Endothelial cell of umbilical vein (primary cell): ENCODE data around the gene OR10C1. TPM values are rescaled to one million over a fixed set of nuclear protein-coding genes. Genes with fewer than 3 reads are reported as not detected.

Experiments
- BruUV-seq: library from RNA; stranded (reverse); fragments of 400-500 nt; replicated peaks from 2 replicates; lab custom pipeline; 2021; lab: Mats Ljungman, UMichigan
- CTCF ChIA-PET: fragments of 300-600, 350-600 bp; sonication (Branson Sonifier 250); formaldehyde crosslinking; loops from one replicate; lab custom pipeline; 2021; ENCODE audit warnings: antibody characterized with exemption, inconsistent platforms; lab: Charles Lee
- POLR2A ChIA-PET: fragments of 300-600, 350-600 bp; sonication (Branson Sonifier 250); formaldehyde crosslinking; loops from one replicate; lab custom pipeline; 2021; ENCODE audit warnings: antibody characterized with exemption, inconsistent platforms; lab: Charles Lee
- DNase-seq: peaks from one replicate; pipeline ENCODE4 v3.0.0-alpha.2; 2011; ENCODE audit warnings: low read depth, low spot score
- FAIRE-seq: peaks from 2 replicates; lab custom pipeline; 2011; peaks lifted over from hg19 to GRCh38; lab: Jason Lieb, UNC
- H2AFZ ChIP-seq: 2 replicates; pipeline ENCODE4 v1.6.0; 2012; ENCODE audit warnings: low read depth, low read length, control low read depth, inconsistent platforms
- H3K27ac ChIP-seq: 2 replicates; pipeline ENCODE4 v1.5.1; 2011; ENCODE audit warnings: low read depth, mild to moderate bottlenecking, control low read depth, low read length, moderate library complexity; ENCODE audit not compliant: insufficient read depth
- H3K27me3 ChIP-seq, 2 experiments: 2 replicates each; pipeline versions ENCODE4 v1.6.0 to v1.6.1; 2011; ENCODE audit warnings: low read length in 2 of 2, mixed read lengths in 1 of 2; ENCODE audit not compliant: control insufficient read depth in 2 of 2, insufficient read depth in 2 of 2
- H3K36me3 ChIP-seq, 2 experiments: 2 replicates in 1 of 2; 3 replicates in 1 of 2; pipeline ENCODE4 v1.5.1; 2011; ENCODE audit warnings: low read length in 2 of 2, mild to moderate bottlenecking in 1 of 2, moderate library complexity in 1 of 2; ENCODE audit not compliant: control insufficient read depth in 2 of 2, insufficient read depth in 2 of 2; ENCODE audit errors: extremely low read depth in 1 of 2
- H3K4me1 ChIP-seq: 3 replicates; pipeline ENCODE4 v1.5.1; 2011; ENCODE audit warnings: mild to moderate bottlenecking, low read length; ENCODE audit not compliant: control insufficient read depth, insufficient read depth; ENCODE audit errors: extremely low read depth
- H3K4me2 ChIP-seq: 2 replicates; pipeline ENCODE4 v1.6.1; 2011; ENCODE audit warnings: low read length, control low read depth, mixed read lengths; ENCODE audit not compliant: insufficient read depth
- H3K4me3 ChIP-seq, 3 experiments: fragments of 200-600 bp in 1 of 3; sonication (generic), shearing (Covaris generic) in 1 of 3; replicated peaks in 1 of 3; 2 replicates each; pipeline ENCODE4 v1.5.1; 2011 to 2016; ENCODE audit warnings: control low read depth in 3 of 3, low read length in 3 of 3, mild to moderate bottlenecking in 2 of 3, inconsistent platforms in 1 of 3, low read depth in 1 of 3, moderate library complexity in 1 of 3; ENCODE audit not compliant: insufficient read depth in 1 of 3
- H3K79me2 ChIP-seq: 2 replicates; pipeline ENCODE4 v1.6.0; 2012; ENCODE audit warnings: low read length, inconsistent platforms; ENCODE audit not compliant: control insufficient read depth, insufficient read depth
- H3K9ac ChIP-seq: replicated peaks from 2 replicates; pipeline ENCODE3; 2011; ENCODE audit warnings: low read length, control low read depth; ENCODE audit not compliant: insufficient read depth; ENCODE audit errors: extremely low read depth
- H3K9me1 ChIP-seq: replicated peaks from 3 replicates; pipeline ENCODE4 v1.6.0; 2011; ENCODE audit warnings: mild to moderate bottlenecking, low read length; ENCODE audit not compliant: control insufficient read depth, insufficient read depth; ENCODE audit errors: extremely low read depth
- H3K9me3 ChIP-seq: replicated peaks from 2 replicates; pipeline ENCODE4 v1.5.1; 2012; ENCODE audit warnings: low read length, inconsistent platforms; ENCODE audit not compliant: control insufficient read depth, insufficient read depth
- H4K20me1 ChIP-seq: replicated peaks from 2 replicates; pipeline ENCODE3; 2011; ENCODE audit warnings: mild to moderate bottlenecking, low read length; ENCODE audit not compliant: control insufficient read depth, insufficient read depth; ENCODE audit errors: extremely low read depth
- EZH2 ChIP-seq: IDR thresholded peaks from 2 replicates; pipeline ENCODE4 v1.6.1; 2012; ENCODE audit warnings: borderline replicate concordance, low read depth, mild to moderate bottlenecking, moderate library complexity, low read length, inconsistent platforms; ENCODE audit not compliant: severe bottlenecking
- FOS ChIP-seq: IDR thresholded peaks from 2 replicates; pipeline ENCODE4 v1.6.1; 2011; ENCODE audit warnings: mild to moderate bottlenecking, low read length, moderate library complexity, borderline replicate concordance; ENCODE audit not compliant: insufficient read depth
- GATA2 ChIP-seq: IDR thresholded peaks from 2 replicates; pipeline ENCODE4 v1.7.0; 2011; ENCODE audit warnings: low read depth, mild to moderate bottlenecking, moderate library complexity, mixed read lengths, low read length; ENCODE audit not compliant: insufficient read length, insufficient read depth
- JUN ChIP-seq: IDR thresholded peaks from 2 replicates; pipeline ENCODE4 v1.6.1; 2011; ENCODE audit warnings: borderline replicate concordance, low read depth; ENCODE audit not compliant: insufficient read length, insufficient read depth
- MYC ChIP-seq: IDR thresholded peaks from one replicate; pipeline ENCODE4 v1.6.1; 2011; ENCODE audit warnings: mild to moderate bottlenecking, low read depth, low read length
- POLR2A ChIP-seq: IDR thresholded peaks from 2 replicates; pipeline ENCODE4 v1.6.1; 2012; ENCODE audit warnings: low read depth, mild to moderate bottlenecking, control low read depth, low read length
- POLR2AphosphoS5 ChIP-seq: IDR thresholded peaks from 2 replicates; pipeline ENCODE4 v1.6.1; 2012; ENCODE audit warnings: low read depth, mild to moderate bottlenecking, control low read depth, low read length, moderate library complexity; ENCODE audit not compliant: insufficient read depth
- dilution Hi-C: fragments of 300-500 bp; cut with MboI; formaldehyde crosslinking; loops from one replicate; pipeline ENCODE4 v1.15.0; 2019; ENCODE audit warnings: low sequenced_read_pairs; ENCODE audit not compliant: extremely low pct_ligation_motif_present
- intact Hi-C: fragments of 100-400 bp; cut with micrococcal nuclease; formaldehyde crosslinking; loops from one replicate; pipeline ENCODE4 v1.10.0; 2022
- polyA plus RNA-seq, 4 experiments: library from polyadenylated mRNA; depleted of rRNA in 3 of 4; stranded (reverse) in 3 of 4; unstranded in 1 of 4; fragments of >200 nt; gene quantifications; 2 replicates each; pipeline versions ENCODE4 v1.2.1 to v1.2.3, GENCODE V29; 2011 to 2012; ENCODE audit warnings: missing spikeins in 1 of 4
- total RNA-seq: library from RNA; stranded (reverse); gene quantifications from 2 replicates; pipeline ENCODE4 v1.2.3, GENCODE V29; 2021
- TF ChIP-seq, protein P1 (sequence below): IDR thresholded peaks from 2 replicates; pipeline ENCODE4 v1.6.1; 2011; ENCODE audit not compliant: insufficient read depth, insufficient read length
- TF ChIP-seq, protein P2 (sequence below), 2 donors: IDR thresholded peaks; 1 replicate in 1 of 2; 2 replicates in 1 of 2; pipeline ENCODE4 v1.5.1; 2011; ENCODE audit warnings: low read length in 2 of 2, mild to moderate bottlenecking in 2 of 2, moderate library complexity in 2 of 2, control low read depth in 1 of 2, inconsistent platforms in 1 of 2, low read depth in 1 of 2; ENCODE audit not compliant: insufficient read depth in 1 of 2; ENCODE audit errors: extremely low read depth in 1 of 2

The OR10C1 gene
- total and polyA plus RNA-seq, 2 donors (not counting 3 experiments of a cell fraction or from before 2014, with no cell fraction given): not detected

DNA sequence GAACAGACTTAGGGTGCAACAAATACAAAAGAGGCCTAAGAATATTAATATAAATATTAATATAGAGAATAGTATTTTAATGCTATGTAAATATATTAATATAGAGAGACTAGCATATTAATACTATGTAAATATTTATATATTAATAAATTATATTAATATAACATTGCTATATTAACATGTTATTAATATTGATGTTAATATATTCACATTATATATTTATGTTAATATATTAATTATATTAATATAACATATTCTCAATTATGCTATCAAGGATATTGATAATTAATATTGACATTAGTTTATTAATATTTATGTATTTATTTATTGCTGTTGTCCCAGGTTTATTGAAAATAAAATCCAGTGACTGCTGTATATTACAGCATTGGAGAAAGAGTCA lies 49.8 kb downstream of the OR10C1 start:
- TF ChIP-seq FOS (no peak), GATA2 (no peak), POLR2AphosphoS5 (no peak), POLR2A (no peak), MYC (no peak), JUN (no peak)
- TF ChIP-seq, protein P1, sequence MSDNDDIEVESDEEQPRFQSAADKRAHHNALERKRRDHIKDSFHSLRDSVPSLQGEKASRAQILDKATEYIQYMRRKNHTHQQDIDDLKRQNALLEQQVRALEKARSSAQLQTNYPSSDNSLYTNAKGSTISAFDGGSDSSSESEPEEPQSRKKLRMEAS: no peak
- FAIRE-seq (no peak), DNase-seq (no peak)
- Histone ChIP-seq H3K79me2 (no peaks in the 10 kb centered on the region), H3K4me3 (no peak overlapping the region), H4K20me1 (no peaks in the 10 kb centered on the region), H3K9ac (no peak overlapping the region), H3K27me3 (no peaks in the 10 kb centered on the region), H3K4me2 (no peak overlapping the region), H3K4me1 (no peaks in the 10 kb centered on the region), H3K9me1 (no peaks in the 10 kb centered on the region), H3K36me3 (no peaks in the 10 kb centered on the region), H3K27ac (no peak overlapping the region), H2AFZ (no peak overlapping the region), H3K9me3 (no peaks in the 10 kb centered on the region)
- POLR2A ChIA-PET: no interaction called here
- dilution Hi-C loops: no loop called here
- intact Hi-C loops: no loop called here
- BruUV-seq: no TSS peak
- CTCF ChIA-PET: no interaction called here

DNA sequence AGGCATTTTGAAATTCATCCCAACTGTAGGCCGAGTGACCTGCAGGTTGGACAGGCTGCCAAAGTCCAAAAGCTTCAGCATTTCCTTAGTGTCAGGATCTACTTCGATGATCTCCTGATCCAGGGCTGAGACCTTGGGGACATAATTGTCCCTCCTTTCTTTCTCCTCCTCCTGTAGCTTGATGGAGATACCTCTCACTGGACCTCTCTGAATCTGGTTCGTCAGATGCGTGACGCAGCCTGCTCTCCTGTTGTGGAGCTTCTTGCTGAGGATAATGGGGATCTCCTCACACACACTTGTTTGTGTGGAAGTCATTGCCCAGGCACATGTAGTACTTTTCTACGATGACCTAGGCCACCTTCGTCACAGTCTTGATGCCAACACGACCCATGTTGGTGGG lies 50.2 kb downstream of the OR10C1 start:
- intact Hi-C loops: no loop called here
- Histone ChIP-seq H4K20me1 (no peaks in the 10 kb centered on the region), H3K9ac (no peak overlapping the region), H3K4me1 (no peaks in the 10 kb centered on the region), H3K4me3 (no peak overlapping the region), H3K9me1 (no peaks in the 10 kb centered on the region), H3K4me2 (no peak overlapping the region), H3K36me3 (no peaks in the 10 kb centered on the region), H2AFZ (no peak overlapping the region), H3K9me3 (no peaks in the 10 kb centered on the region), H3K27me3 (no peaks in the 10 kb centered on the region), H3K27ac (no peak overlapping the region), H3K79me2 (no peaks in the 10 kb centered on the region)
- no TSS peak for BruUV-seq
- ChIA-PET POLR2A (no interaction called here), CTCF (no interaction called here)
- no peak for FAIRE-seq
- DNase-seq: no peak
- dilution Hi-C loops: no loop called here
- TF ChIP-seq GATA2: no peak
- TF ChIP-seq, protein P2, sequence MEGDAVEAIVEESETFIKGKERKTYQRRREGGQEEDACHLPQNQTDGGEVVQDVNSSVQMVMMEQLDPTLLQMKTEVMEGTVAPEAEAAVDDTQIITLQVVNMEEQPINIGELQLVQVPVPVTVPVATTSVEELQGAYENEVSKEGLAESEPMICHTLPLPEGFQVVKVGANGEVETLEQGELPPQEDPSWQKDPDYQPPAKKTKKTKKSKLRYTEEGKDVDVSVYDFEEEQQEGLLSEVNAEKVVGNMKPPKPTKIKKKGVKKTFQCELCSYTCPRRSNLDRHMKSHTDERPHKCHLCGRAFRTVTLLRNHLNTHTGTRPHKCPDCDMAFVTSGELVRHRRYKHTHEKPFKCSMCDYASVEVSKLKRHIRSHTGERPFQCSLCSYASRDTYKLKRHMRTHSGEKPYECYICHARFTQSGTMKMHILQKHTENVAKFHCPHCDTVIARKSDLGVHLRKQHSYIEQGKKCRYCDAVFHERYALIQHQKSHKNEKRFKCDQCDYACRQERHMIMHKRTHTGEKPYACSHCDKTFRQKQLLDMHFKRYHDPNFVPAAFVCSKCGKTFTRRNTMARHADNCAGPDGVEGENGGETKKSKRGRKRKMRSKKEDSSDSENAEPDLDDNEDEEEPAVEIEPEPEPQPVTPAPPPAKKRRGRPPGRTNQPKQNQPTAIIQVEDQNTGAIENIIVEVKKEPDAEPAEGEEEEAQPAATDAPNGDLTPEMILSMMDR (IDR thresholded peaks at IDR 0.05; ENCODE audit: extremely low read depth in 1 of 2, insufficient read depth in 1 of 2, low read depth in 1 of 2, low read length in 2 of 2): no peak
- no peak for TF ChIP-seq FOS
- no peak for TF ChIP-seq POLR2A
- TF ChIP-seq POLR2AphosphoS5: no peak
- TF ChIP-seq EZH2: no peak
- TF ChIP-seq MYC: no peak
- no peak for TF ChIP-seq JUN
- TF ChIP-seq, protein P1: no peak
